Osteocyte (in vitro differentiated cells): ENCODE measurements around the gene OR5V1. TPM values are rescaled to one million over a fixed set of nuclear protein-coding genes. Genes with fewer than 3 reads are reported as not detected.
A peak's percentile ranks its signal among the peaks of the same experiment; 100 is the strongest.
"Not testable (repeated sequence)": the region's sequence is repeated elsewhere in the genome, so short reads cannot be mapped to it uniquely, and the experiment has no call there.

Source experiments
- DNase-seq: peaks from one replicate; pipeline ENCODE4 v3.0.0; 2021; ENCODE audit warnings: mixed read lengths; ENCODE audit not compliant: unreplicated experiment; ENCODE audit errors: extremely low spot score
- H3K27ac Mint-ChIP-seq: one replicate; pipeline ENCODE4 v1.8.0; 2021; ENCODE audit warnings: mild to moderate bottlenecking, mixed read lengths; ENCODE audit not compliant: unreplicated experiment
- H3K27me3 Mint-ChIP-seq: one replicate; pipeline ENCODE4 v1.8.0; 2021; ENCODE audit warnings: mixed read lengths; ENCODE audit not compliant: unreplicated experiment
- H3K36me3 Mint-ChIP-seq: one replicate; pipeline ENCODE4 v1.8.0; 2021; ENCODE audit warnings: mixed read lengths; ENCODE audit not compliant: unreplicated experiment
- H3K4me1 Mint-ChIP-seq: one replicate; pipeline ENCODE4 v1.8.0; 2021; ENCODE audit warnings: mixed read lengths; ENCODE audit not compliant: unreplicated experiment
- H3K4me3 Mint-ChIP-seq: one replicate; pipeline ENCODE4 v1.8.0; 2021; ENCODE audit warnings: mild to moderate bottlenecking, moderate library complexity, mixed read lengths; ENCODE audit not compliant: unreplicated experiment
- H3K9me3 Mint-ChIP-seq: one replicate; pipeline ENCODE4 v1.8.0; 2021; ENCODE audit warnings: mixed read lengths; ENCODE audit not compliant: unreplicated experiment
- total RNA-seq: library from RNA; stranded (reverse); gene quantifications from 2 replicates; pipeline ENCODE4 v1.2.1, GENCODE V29; 2021
- TF ChIP-seq, protein P1 (sequence below): fragments of 200-600 bp; sonication (generic); IDR thresholded peaks from 2 replicates; pipeline ENCODE4 v1.5.0; 2021; ENCODE audit warnings: antibody characterized with exemption, mild to moderate bottlenecking, moderate library complexity

OR5V1 gene
- total RNA-seq, 1 donor from 2014 or later, result not detected

DNA sequence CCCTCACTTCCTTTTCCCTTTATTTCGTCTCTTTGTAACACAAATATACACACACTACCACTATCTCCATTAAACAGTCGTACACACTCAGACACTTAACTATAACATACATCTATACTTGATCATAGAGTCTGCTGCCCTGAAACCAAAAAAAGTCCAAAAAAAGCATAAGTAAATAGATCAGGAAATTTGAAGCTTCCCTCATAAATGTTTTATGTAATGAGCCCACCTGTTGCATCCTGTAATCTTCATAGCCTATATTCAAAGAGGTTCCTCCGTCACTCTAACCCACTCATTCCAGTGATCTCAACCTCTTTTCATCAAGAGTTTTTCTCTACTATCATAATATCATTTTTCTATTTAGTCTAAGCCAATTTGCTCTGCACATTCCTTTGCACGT lies 19.9 kb upstream of the OR5V1 start:
- H3K9me3 Mint-ChIP-seq, result no peaks in the 10 kb centered on the region
- TF ChIP-seq, protein P1, sequence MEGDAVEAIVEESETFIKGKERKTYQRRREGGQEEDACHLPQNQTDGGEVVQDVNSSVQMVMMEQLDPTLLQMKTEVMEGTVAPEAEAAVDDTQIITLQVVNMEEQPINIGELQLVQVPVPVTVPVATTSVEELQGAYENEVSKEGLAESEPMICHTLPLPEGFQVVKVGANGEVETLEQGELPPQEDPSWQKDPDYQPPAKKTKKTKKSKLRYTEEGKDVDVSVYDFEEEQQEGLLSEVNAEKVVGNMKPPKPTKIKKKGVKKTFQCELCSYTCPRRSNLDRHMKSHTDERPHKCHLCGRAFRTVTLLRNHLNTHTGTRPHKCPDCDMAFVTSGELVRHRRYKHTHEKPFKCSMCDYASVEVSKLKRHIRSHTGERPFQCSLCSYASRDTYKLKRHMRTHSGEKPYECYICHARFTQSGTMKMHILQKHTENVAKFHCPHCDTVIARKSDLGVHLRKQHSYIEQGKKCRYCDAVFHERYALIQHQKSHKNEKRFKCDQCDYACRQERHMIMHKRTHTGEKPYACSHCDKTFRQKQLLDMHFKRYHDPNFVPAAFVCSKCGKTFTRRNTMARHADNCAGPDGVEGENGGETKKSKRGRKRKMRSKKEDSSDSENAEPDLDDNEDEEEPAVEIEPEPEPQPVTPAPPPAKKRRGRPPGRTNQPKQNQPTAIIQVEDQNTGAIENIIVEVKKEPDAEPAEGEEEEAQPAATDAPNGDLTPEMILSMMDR, result no peak
- no peak for DNase-seq
- no peaks in the 10 kb centered on the region for H3K4me1 Mint-ChIP-seq
- no peaks in the 10 kb centered on the region for H3K36me3 Mint-ChIP-seq
- no peak overlapping the region for H3K27ac Mint-ChIP-seq
- H3K4me3 Mint-ChIP-seq, result no peak overlapping the region
- H3K27me3 Mint-ChIP-seq, result no peaks in the 10 kb centered on the region

GRCh38 chr6:29376003-29376402 lies 7.3 kb upstream of the OR5V1 start:
- Mint-ChIP-seq H3K27ac (no peak overlapping the region), H3K36me3 (no peaks in the 10 kb centered on the region), H3K27me3 (peaks cover 3% of the 10 kb centered on the region), H3K4me3 (no peak overlapping the region), H3K4me1 (no peaks in the 10 kb centered on the region), H3K9me3 (no peaks in the 10 kb centered on the region)
- TF ChIP-seq, protein P1, result peak; percentile 22
- no peak for DNase-seq

- no peak within 1 kb of the TSS for H3K4me3 Mint-ChIP-seq
- no peaks in the 10 kb centered on the region for H3K4me1 Mint-ChIP-seq
- no peak for DNase-seq
- H3K27ac Mint-ChIP-seq, result no peak within 1 kb of the TSS
- H3K9me3 Mint-ChIP-seq, result no peaks in the 10 kb centered on the region
- H3K27me3 Mint-ChIP-seq, result peaks cover 3% of the 10 kb centered on the region
- TF ChIP-seq, protein P1, result no peak
- no peaks in the 10 kb centered on the region for H3K36me3 Mint-ChIP-seq
Observed at GRCh38 chr6:29375191-29375590, 6.5 kb upstream of the OR5V1 start, which contains the start of gene OR12D3. OR12D3 (minus strand) TSS chr6:29375291; CDS start chr6:29375287, 4 bp downstream.

DNA sequence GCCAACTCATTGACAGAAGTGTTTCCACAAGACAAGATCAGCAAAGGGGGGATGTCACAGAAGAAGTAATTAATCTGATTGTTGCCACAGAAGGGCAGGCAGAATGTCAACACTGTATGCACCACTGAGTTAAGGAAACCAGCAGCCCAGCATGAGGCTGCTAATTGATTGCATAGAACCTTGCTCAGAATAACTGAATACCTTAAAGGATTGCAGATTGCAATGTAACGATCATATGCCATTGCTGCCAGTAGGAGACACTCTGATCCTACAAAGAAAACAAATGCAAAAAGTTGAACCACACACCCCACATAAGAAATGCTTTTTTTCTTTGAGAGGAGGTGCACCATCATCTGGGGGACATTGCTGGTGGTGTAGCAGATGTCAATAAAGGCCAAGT lies 13.1 kb downstream of the OR5V1 start:
- Mint-ChIP-seq H3K36me3 (no peaks in the 10 kb centered on the region), H3K9me3 (peaks cover 9% of the 10 kb centered on the region), H3K27me3 (no peaks in the 10 kb centered on the region), H3K27ac (no peak overlapping the region), H3K4me3 (no peak overlapping the region), H3K4me1 (no peaks in the 10 kb centered on the region)
- no peak for DNase-seq
- TF ChIP-seq, protein P1, result no peak

DNA sequence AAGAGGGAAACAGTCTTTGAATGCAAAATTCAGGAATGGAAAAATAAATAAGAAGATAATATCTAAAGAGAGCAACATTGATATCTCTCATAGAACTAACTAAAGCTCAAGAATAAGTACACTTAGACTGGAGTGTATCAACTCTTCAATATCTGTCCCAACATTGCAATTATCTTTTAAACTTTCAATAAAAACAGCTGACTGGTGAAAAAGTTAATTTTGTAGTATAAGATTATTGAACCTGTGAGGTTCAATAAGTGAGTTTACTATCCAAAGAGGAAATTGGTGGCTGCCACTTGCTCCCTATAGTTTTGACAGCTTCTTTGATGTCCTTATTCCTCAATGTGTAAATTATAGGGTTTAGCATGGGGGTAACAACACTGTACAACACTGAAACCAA lies 13.7 kb downstream of the OR5V1 start:
- no peak for DNase-seq
- Mint-ChIP-seq H3K27me3 (no peaks in the 10 kb centered on the region), H3K9me3 (peaks cover 9% of the 10 kb centered on the region), H3K4me3 (no peak overlapping the region), H3K4me1 (no peaks in the 10 kb centered on the region), H3K27ac (no peak overlapping the region), H3K36me3 (no peaks in the 10 kb centered on the region)
- TF ChIP-seq, protein P1, result no peak

DNA sequence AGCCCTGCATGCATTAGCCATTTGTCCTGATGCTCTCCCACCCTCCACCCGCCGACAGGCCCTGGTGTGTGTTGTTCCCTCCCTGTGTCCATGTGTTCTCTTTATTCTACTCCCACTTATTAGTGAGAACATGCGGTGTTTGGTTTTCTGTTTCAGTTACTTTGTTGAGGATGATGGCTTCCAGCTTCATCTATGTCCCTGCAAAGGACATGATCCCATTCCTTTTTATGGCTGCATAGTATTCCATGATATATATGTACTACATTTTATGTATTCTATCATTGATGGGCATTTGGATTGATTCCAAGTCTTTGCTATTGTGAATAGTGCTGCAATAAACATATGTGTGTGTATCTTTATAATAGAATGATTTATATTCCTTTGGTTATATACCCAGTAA lies 19.3 kb downstream of the OR5V1 start:
- H3K4me1 Mint-ChIP-seq, DNase-seq, H3K36me3 Mint-ChIP-seq, H3K27ac Mint-ChIP-seq, H3K4me3 Mint-ChIP-seq, H3K27me3 Mint-ChIP-seq: not testable (repeated sequence)
- H3K9me3 Mint-ChIP-seq, result peaks cover 13% of the 10 kb centered on the region
